NCI-H1930 (cell line): ENCODE data around the gene CPD.

Source experiments
- DNase-seq, 2 experiments: peaks; one replicate each; lab custom pipeline; 2025; lab: John Stamatoyannopoulos, UW

The CPD gene

GRCh38 chr17:30506481-30506880 is 127.8 kb downstream of the CPD start:
- no peak for DNase-seq

- no peak for DNase-seq
Measured at GRCh38 chr17:30513346-30513745, 134.6 kb downstream of the CPD start.

- DNase-seq = no peak
Measured at GRCh38 chr17:30514895-30515596, 136.3 kb downstream of the CPD start.

- no peak for DNase-seq
Measured at GRCh38 chr17:30517786-30518185, 139.1 kb downstream of the CPD start.

GRCh38 chr17:30519166-30519565 is 140.4 kb downstream of the CPD start:
- no peak for DNase-seq
